ENCODE results near the gene UQCRHL.

DNA sequence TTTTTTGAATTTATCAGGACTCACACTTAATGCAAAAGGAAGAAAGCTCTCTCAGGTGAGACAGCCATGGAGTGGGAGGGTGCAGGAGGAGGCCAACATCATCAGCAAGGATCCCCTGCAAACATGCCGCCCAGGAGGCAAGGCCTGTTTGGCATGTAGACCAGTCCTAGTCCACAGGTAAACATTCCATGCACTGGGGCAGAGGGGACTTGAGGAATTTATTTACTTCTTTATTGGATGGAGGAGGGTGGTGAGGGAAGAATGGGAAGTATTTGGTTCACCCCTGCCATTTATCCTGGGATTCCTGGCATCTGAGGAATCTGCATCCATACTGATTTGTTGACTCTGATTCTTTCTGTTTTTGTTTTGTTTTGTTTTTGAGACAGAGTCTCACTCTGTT, 1.5 kb upstream of the UQCRHL start:
- TF ChIP-seq PATZ1 (CRISPR knock-in tag; IDR thresholded peaks at IDR 0.05; ENCODE audit: borderline replicate concordance) (no peak), ZFP3 (CRISPR knock-in tag; IDR thresholded peaks at IDR 0.05) (no peak), ZNF565 (CRISPR knock-in tag; conservative IDR thresholded peaks at IDR 0.05; ENCODE audit: low read depth) (no peak), ARNTL (CRISPR knock-in tag; IDR thresholded peaks at IDR 0.05; ENCODE audit: borderline replicate concordance, low read depth) (no peak), TSHZ2 (CRISPR knock-in tag; IDR thresholded peaks at IDR 0.05) (no peak), ISL1 (CRISPR knock-in tag; IDR thresholded peaks at IDR 0.05) (no peak), GLIS3 (CRISPR knock-in tag; IDR thresholded peaks at IDR 0.05) (no peak), ZC3H10 (CRISPR knock-in tag; IDR thresholded peaks at IDR 0.05) (no peak), BACH2 (CRISPR knock-in tag; IDR thresholded peaks at IDR 0.05; ENCODE audit: borderline replicate concordance) (no peak), RARB (CRISPR knock-in tag; IDR thresholded peaks at IDR 0.05) (no peak), ZFP30 (CRISPR knock-in tag; IDR thresholded peaks at IDR 0.05) (no peak), CSDC2 (CRISPR knock-in tag; IDR thresholded peaks at IDR 0.05) (no peak), TOX (CRISPR knock-in tag; IDR thresholded peaks at IDR 0.05; ENCODE audit: borderline replicate concordance) (no peak)

Measured in SK-N-SH treated with all-trans-retinoic acid at 6 μM for 48 hours (cell line).